Prostate gland (tissue), 2 donors: ENCODE results near the gene ENDOV.

Experiments
- POLR2A ChIP-seq: fragments of 450-650 bp; IDR thresholded peaks from one replicate; pipeline ENCODE4 v1.6.1; 2016; ENCODE audit warnings: antibody characterized with exemption, mild to moderate bottlenecking
- POLR2AphosphoS5 ChIP-seq: sonication (generic); formaldehyde crosslinking; IDR thresholded peaks from one replicate; pipeline ENCODE4 v1.6.1; 2017; ENCODE audit warnings: antibody characterized with exemption
- TF ChIP-seq, protein P1 (sequence below), 4 experiments: fragments of 200-600 bp in 2 of 4; fragments of 450-650 bp in 2 of 4; sonication (generic) in 2 of 4; IDR thresholded peaks; 1 replicate in 3 of 4; 2 replicates in 1 of 4; pipeline ENCODE4 v1.5.1; 2016 to 2019; ENCODE audit warnings: antibody characterized with exemption in 4 of 4, mild to moderate bottlenecking in 2 of 4, moderate library complexity in 2 of 4

DNA sequence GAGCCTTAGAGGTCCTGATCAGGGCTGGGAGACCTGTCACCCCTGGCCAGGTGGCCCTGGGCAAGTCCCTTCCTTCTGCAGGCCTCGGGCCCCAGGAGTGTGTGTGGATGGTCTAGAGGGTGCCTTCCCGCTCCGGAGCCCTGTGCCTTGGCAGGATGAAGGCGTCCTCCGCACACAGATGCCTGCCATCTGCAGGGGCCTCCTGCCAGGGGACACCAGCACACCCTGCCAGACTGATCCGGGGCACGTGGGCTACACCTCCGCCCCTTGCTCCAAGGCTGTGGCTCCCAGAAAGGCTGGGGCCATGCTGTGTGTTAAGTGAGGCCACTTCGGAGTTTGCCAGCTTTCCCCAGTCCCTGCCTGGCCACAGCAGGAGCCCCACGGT, 30.8 kb downstream of the ENDOV start:
- TF ChIP-seq, protein P1, sequence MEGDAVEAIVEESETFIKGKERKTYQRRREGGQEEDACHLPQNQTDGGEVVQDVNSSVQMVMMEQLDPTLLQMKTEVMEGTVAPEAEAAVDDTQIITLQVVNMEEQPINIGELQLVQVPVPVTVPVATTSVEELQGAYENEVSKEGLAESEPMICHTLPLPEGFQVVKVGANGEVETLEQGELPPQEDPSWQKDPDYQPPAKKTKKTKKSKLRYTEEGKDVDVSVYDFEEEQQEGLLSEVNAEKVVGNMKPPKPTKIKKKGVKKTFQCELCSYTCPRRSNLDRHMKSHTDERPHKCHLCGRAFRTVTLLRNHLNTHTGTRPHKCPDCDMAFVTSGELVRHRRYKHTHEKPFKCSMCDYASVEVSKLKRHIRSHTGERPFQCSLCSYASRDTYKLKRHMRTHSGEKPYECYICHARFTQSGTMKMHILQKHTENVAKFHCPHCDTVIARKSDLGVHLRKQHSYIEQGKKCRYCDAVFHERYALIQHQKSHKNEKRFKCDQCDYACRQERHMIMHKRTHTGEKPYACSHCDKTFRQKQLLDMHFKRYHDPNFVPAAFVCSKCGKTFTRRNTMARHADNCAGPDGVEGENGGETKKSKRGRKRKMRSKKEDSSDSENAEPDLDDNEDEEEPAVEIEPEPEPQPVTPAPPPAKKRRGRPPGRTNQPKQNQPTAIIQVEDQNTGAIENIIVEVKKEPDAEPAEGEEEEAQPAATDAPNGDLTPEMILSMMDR (IDR thresholded peaks at IDR 0.05), result no peak
- TF ChIP-seq POLR2A, result no peak
- TF ChIP-seq POLR2AphosphoS5, result no peak
